ENCODE results near the gene ARSA.
"Not testable (repeated sequence)": the region's sequence is repeated elsewhere in the genome, so short reads cannot be mapped to it uniquely, and the experiment has no call there.

ARSA gene

DNA sequence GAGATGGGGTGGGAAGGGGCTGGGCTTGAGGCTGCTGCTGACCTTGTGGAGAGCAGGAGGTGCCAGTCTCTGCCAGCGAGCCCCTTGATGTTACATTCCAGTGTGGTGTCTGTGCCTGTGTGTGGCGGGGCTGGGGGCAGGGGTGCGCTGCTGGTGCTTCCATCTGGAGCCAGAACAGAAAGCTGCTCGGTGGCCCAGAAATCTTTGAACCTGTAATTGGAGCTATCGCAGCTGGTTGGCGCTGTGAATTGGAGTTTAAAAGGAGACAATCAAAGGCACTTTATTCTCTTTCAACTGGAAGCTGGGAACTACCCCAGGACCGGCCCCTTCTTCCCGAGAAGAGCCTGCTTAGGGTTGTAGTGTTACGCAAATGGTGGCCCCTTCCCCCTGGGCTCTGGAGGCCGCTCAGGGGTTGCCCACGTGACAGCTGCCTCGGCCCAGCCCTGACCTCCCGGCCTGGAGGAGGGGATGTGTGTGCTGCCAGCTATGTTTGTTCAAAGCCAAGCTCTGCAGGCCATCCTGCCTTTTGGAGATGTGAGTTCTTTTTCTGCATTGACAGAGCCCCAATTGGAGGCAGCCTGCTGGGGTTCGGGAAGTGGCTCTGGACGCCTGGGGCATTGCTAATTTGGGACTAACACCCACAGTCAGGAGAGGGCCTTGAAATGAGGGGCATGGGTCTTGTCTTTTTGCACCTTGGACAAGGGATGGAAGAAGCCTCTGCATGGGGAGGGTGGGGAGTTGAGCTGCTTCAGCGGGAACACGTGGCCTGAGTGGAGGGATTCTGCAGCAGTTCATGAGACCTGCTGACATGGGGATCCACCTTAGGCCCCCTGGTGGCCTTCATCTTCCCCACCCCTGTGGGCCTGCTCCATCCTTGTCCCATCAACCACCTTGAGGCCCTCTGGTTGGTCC is 14.0 kb upstream of the ARSA start:
- Histone ChIP-seq H4K20me1 (ENCODE audit: insufficient read depth) (no peaks in the 10 kb centered on the region), H3K4me3 (IDR thresholded peaks at IDR 0.05; ENCODE audit: insufficient read depth, low read depth, low read length) (no peak overlapping the region), H3K36me3 (ENCODE audit: insufficient read depth) (no peaks in the 10 kb centered on the region), H3K79me2 (ENCODE audit: insufficient read depth, low read depth) (no peaks in the 10 kb centered on the region), H3K27ac (no peak overlapping the region), H3K9ac (no peak overlapping the region), H3K4me2 (no peak overlapping the region), H2AFZ (ENCODE audit: low read depth) (no peak overlapping the region), H3K27me3 (ENCODE audit: insufficient read depth, low read depth) (peaks cover 16% of the 10 kb centered on the region; the same call in 1 of the 2 replicates), H3K4me1 (ENCODE audit: low read depth, poor library complexity, severe bottlenecking) (no peaks in the 10 kb centered on the region)
- TF ChIP-seq, protein P1, sequence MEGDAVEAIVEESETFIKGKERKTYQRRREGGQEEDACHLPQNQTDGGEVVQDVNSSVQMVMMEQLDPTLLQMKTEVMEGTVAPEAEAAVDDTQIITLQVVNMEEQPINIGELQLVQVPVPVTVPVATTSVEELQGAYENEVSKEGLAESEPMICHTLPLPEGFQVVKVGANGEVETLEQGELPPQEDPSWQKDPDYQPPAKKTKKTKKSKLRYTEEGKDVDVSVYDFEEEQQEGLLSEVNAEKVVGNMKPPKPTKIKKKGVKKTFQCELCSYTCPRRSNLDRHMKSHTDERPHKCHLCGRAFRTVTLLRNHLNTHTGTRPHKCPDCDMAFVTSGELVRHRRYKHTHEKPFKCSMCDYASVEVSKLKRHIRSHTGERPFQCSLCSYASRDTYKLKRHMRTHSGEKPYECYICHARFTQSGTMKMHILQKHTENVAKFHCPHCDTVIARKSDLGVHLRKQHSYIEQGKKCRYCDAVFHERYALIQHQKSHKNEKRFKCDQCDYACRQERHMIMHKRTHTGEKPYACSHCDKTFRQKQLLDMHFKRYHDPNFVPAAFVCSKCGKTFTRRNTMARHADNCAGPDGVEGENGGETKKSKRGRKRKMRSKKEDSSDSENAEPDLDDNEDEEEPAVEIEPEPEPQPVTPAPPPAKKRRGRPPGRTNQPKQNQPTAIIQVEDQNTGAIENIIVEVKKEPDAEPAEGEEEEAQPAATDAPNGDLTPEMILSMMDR (conservative IDR thresholded peaks at IDR 0.05; ENCODE audit: low read depth, low read length) = no peak

DNA sequence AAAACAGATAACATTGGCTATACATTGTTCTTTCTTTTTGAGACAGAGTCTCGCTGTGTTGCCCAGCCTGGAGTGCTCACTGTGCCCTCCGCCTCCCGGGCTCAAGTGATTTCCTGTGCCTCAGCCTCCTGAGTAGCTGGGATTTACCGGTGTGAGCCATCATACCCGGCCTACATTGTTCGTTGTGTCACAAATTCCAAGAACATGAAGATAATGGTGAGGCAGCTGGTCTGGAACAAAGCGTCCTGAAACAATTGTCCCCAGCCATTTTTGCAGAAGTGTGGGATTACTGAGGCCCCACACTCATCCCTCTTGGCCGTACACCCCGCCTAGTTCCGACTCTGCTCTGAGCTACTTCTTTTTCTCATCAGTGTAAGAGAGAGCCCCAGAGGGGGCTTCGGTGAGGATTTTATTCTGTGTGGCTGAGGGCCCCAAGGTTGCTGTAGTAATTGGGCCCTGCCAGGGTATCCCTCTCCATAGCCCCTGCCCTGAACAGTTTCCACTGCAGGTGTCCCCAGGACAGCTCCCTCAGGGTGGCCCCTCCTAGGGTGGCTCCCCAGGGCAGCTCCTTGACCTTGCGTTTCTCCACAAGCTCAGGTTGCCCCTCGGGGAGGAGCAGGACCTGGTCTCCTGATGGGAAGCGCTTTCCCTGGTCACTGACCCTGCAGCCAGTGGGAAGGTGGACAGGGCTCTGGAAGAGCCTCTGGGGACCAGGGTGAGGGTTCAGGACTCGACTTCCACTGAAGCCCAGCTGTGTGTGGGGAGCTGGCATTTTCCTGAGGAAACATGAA is 13.1 kb upstream of the ARSA start:
- Histone ChIP-seq H3K9ac (no peak overlapping the region), H3K4me3 (IDR thresholded peaks at IDR 0.05; ENCODE audit: insufficient read depth, low read depth, low read length) (no peak overlapping the region), H2AFZ (ENCODE audit: low read depth) (no peak overlapping the region), H4K20me1 (ENCODE audit: insufficient read depth) (no peaks in the 10 kb centered on the region), H3K27ac (no peak overlapping the region), H3K36me3 (ENCODE audit: insufficient read depth) (no peaks in the 10 kb centered on the region), H3K4me2 (no peak overlapping the region), H3K4me1 (ENCODE audit: low read depth, poor library complexity, severe bottlenecking) (no peaks in the 10 kb centered on the region), H3K79me2 (ENCODE audit: insufficient read depth, low read depth) (no peaks in the 10 kb centered on the region), H3K27me3 (ENCODE audit: insufficient read depth, low read depth) (peaks cover 16% of the 10 kb centered on the region; the same call in 1 of the 2 replicates)
- TF ChIP-seq, protein P1 (conservative IDR thresholded peaks at IDR 0.05; ENCODE audit: low read depth, low read length) = no peak

GRCh38 chr22:50640296-50640695 is 12.3 kb upstream of the ARSA start:
- not testable (repeated sequence) for H3K79me2 ChIP-seq (ENCODE audit: insufficient read depth, low read depth); H4K20me1 ChIP-seq (ENCODE audit: insufficient read depth); H3K4me1 ChIP-seq (ENCODE audit: low read depth, poor library complexity, severe bottlenecking); H3K4me2 ChIP-seq; H3K36me3 ChIP-seq (ENCODE audit: insufficient read depth); H2AFZ ChIP-seq (ENCODE audit: low read depth); H3K27ac ChIP-seq; H3K4me3 ChIP-seq (IDR thresholded peaks at IDR 0.05; ENCODE audit: insufficient read depth, low read depth, low read length); H3K9ac ChIP-seq
- H3K27me3 ChIP-seq (ENCODE audit: insufficient read depth, low read depth) = peaks cover 14% of the 10 kb centered on the region; the same call in 1 of the 2 replicates

DNA sequence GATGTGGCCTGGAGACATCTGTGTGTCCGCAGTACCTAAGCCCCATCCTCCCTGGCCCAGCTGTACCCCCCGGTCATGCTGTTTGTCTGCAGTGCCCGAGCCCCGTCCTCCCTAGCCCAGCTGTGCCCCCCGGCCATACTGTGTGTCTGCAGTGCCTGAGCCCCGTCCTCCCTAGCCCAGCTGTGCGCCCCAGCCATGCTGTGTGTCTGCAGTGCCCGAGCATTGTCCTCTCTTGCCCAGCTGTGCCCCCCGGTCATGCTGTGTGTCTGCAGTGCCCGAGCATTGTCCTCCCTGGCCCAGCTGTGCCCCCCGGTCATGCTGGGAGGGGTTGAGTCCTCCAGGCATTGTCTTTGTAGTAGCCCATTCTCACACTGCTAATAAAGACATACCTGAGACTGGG is 7.6 kb upstream of the ARSA start:
- Histone ChIP-seq H4K20me1 (ENCODE audit: insufficient read depth) (no peaks in the 10 kb centered on the region), H3K4me2 (no peak overlapping the region), H3K27me3 (ENCODE audit: insufficient read depth, low read depth) (no peaks in the 10 kb centered on the region), H3K4me3 (IDR thresholded peaks at IDR 0.05; ENCODE audit: insufficient read depth, low read depth, low read length) (no peak overlapping the region), H3K9ac (no peak overlapping the region), H3K36me3 (ENCODE audit: insufficient read depth) (no peaks in the 10 kb centered on the region), H3K27ac (no peak overlapping the region), H3K4me1 (ENCODE audit: low read depth, poor library complexity, severe bottlenecking) (no peaks in the 10 kb centered on the region), H3K79me2 (ENCODE audit: insufficient read depth, low read depth) (no peaks in the 10 kb centered on the region), H2AFZ (ENCODE audit: low read depth) (no peak overlapping the region)
- TF ChIP-seq, protein P1 (conservative IDR thresholded peaks at IDR 0.05; ENCODE audit: low read depth, low read length) = no peak

Measured in KMS-11 (cell line).